Central memory CD8-positive, alpha-beta T cell (primary cell): ENCODE results near the gene FN3K.
A peak's percentile ranks its signal among the peaks of the same experiment; 100 is the strongest.
"Not testable (repeated sequence)": the region's sequence is repeated elsewhere in the genome, so short reads cannot be mapped to it uniquely, and the experiment has no call there.

Experiments used
- ATAC-seq: fragments of 150-1000 bp; cut with Tn5 transposase; replicated peaks from 2 replicates; pipeline ENCODE4 v1.10.0; 2022; ENCODE audit warnings: mild to moderate bottlenecking, moderate FRiP score, moderate number of reproducible peaks; ENCODE audit not compliant: poor library complexity, severe bottlenecking; ENCODE audit errors: extremely low read depth
- DNase-seq, 2 donors: peaks; one replicate each; pipeline ENCODE4 v3.0.0; 2021; ENCODE audit warnings: low spot score in 2 of 2
- H3K27ac Mint-ChIP-seq: one replicate; pipeline ENCODE4 v1.8.0; 2022; ENCODE audit warnings: low read depth, mild to moderate bottlenecking, moderate library complexity, mixed read lengths
- H3K27me3 Mint-ChIP-seq: one replicate; pipeline ENCODE4 v1.8.0; 2022; ENCODE audit warnings: mixed read lengths
- H3K36me3 Mint-ChIP-seq: one replicate; pipeline ENCODE4 v1.8.0; 2022; ENCODE audit warnings: mild to moderate bottlenecking, moderate library complexity, mixed read lengths; ENCODE audit not compliant: insufficient read depth
- H3K4me1 Mint-ChIP-seq: one replicate; pipeline ENCODE4 v1.8.0; 2022; ENCODE audit warnings: mixed read lengths
- H3K4me3 Mint-ChIP-seq: one replicate; pipeline ENCODE4 v1.8.0; 2022; ENCODE audit warnings: mild to moderate bottlenecking, moderate library complexity, mixed read lengths
- H3K9me3 Mint-ChIP-seq: one replicate; pipeline ENCODE4 v1.8.0; 2022; ENCODE audit warnings: mixed read lengths

Gene FN3K

GRCh38 chr17:82732118-82732743 lies 3.2 kb upstream of the FN3K start:
- Mint-ChIP-seq H3K27ac (no peak overlapping the region), H3K4me3 (no peak overlapping the region), H3K4me1 (no peaks in the 10 kb centered on the region), H3K36me3 (peaks cover 10% of the 10 kb centered on the region), H3K27me3 (no peaks in the 10 kb centered on the region), H3K9me3 (peaks cover 8% of the 10 kb centered on the region)
- DNase-seq (no peak), ATAC-seq (no peak)

- Mint-ChIP-seq H3K4me3 (peak overlapping the region; percentile 67), H3K27me3 (no peaks in the 10 kb centered on the region), H3K36me3 (peaks cover 5% of the 10 kb centered on the region), H3K9me3 (peaks cover 15% of the 10 kb centered on the region), H3K4me1 (no peaks in the 10 kb centered on the region), H3K27ac (no peak overlapping the region)
- ATAC-seq (no peak), DNase-seq (no peak)
Measured at GRCh38 chr17:82736511-82737185, 1.2 kb downstream of the FN3K start.

- Mint-ChIP-seq H3K9me3 (peaks cover 12% of the 10 kb centered on the region), H3K27me3 (no peaks in the 10 kb centered on the region), H3K27ac (no peak overlapping the region), H3K4me3 (no peak overlapping the region), H3K4me1 (no peaks in the 10 kb centered on the region), H3K36me3 (peaks cover 4% of the 10 kb centered on the region)
- ATAC-seq (no peak), DNase-seq (no peak)
Measured at GRCh38 chr17:82737967-82738877, 2.8 kb downstream of the FN3K start.

- H3K9me3 Mint-ChIP-seq: peaks cover 7% of the 10 kb centered on the region
- ATAC-seq (no peak), DNase-seq (no peak)
- H3K27ac Mint-ChIP-seq: no peak overlapping the region
- H3K36me3 Mint-ChIP-seq: peaks cover 3% of the 10 kb centered on the region
- no peak overlapping the region for H3K4me3 Mint-ChIP-seq
- no peaks in the 10 kb centered on the region for H3K4me1 Mint-ChIP-seq
- no peaks in the 10 kb centered on the region for H3K27me3 Mint-ChIP-seq
Measured at GRCh38 chr17:82740906-82741759, 5.7 kb downstream of the FN3K start.

- H3K4me1 Mint-ChIP-seq: no peaks in the 10 kb centered on the region
- no peak overlapping the region for H3K4me3 Mint-ChIP-seq
- DNase-seq (no peak), ATAC-seq (no peak)
- H3K36me3 Mint-ChIP-seq: peaks cover 2% of the 10 kb centered on the region
- no peak overlapping the region for H3K27ac Mint-ChIP-seq
- H3K9me3 Mint-ChIP-seq: peaks cover 7% of the 10 kb centered on the region
- no peaks in the 10 kb centered on the region for H3K27me3 Mint-ChIP-seq
Measured at GRCh38 chr17:82743344-82744219, 8.2 kb downstream of the FN3K start.

GRCh38 chr17:82744736-82745135 lies 9.3 kb downstream of the FN3K start:
- H3K27ac Mint-ChIP-seq, H3K9me3 Mint-ChIP-seq, H3K27me3 Mint-ChIP-seq, H3K36me3 Mint-ChIP-seq, H3K4me3 Mint-ChIP-seq, H3K4me1 Mint-ChIP-seq, DNase-seq, ATAC-seq: not testable (repeated sequence)

GRCh38 chr17:82745524-82745923 lies 10.1 kb downstream of the FN3K start:
- no peak overlapping the region for H3K4me3 Mint-ChIP-seq
- no peaks in the 10 kb centered on the region for H3K4me1 Mint-ChIP-seq
- ATAC-seq (no peak), DNase-seq (no peak)
- H3K27ac Mint-ChIP-seq: no peak overlapping the region
- H3K9me3 Mint-ChIP-seq: peaks cover 7% of the 10 kb centered on the region
- H3K36me3 Mint-ChIP-seq: peaks cover 2% of the 10 kb centered on the region
- no peaks in the 10 kb centered on the region for H3K27me3 Mint-ChIP-seq

GRCh38 chr17:82748756-82749155 lies 13.3 kb downstream of the FN3K start:
- H3K9me3 Mint-ChIP-seq: no peaks in the 10 kb centered on the region
- H3K36me3 Mint-ChIP-seq: peaks cover 5% of the 10 kb centered on the region
- no peak for ATAC-seq
- peaks cover 8% of the 10 kb centered on the region for H3K4me1 Mint-ChIP-seq
- H3K27ac Mint-ChIP-seq: no peak overlapping the region
- H3K27me3 Mint-ChIP-seq: no peaks in the 10 kb centered on the region
- H3K4me3 Mint-ChIP-seq: no peak overlapping the region
- DNase-seq: no peak

GRCh38 chr17:82750241-82750908 lies 15.0 kb downstream of the FN3K start:
- Mint-ChIP-seq H3K27ac (no peak overlapping the region), H3K4me3 (peak overlapping the region; percentile 47), H3K4me1 (peaks cover 20% of the 10 kb centered on the region), H3K9me3 (no peaks in the 10 kb centered on the region), H3K36me3 (peaks cover 5% of the 10 kb centered on the region), H3K27me3 (no peaks in the 10 kb centered on the region)
- ATAC-seq (no peak), DNase-seq (no peak)

GRCh38 chr17:82751171-82751570 lies 15.8 kb downstream of the FN3K start:
- Mint-ChIP-seq H3K4me3 (no peak overlapping the region), H3K27me3 (no peaks in the 10 kb centered on the region), H3K9me3 (no peaks in the 10 kb centered on the region), H3K27ac (no peak overlapping the region), H3K36me3 (peaks cover 5% of the 10 kb centered on the region), H3K4me1 (peaks cover 25% of the 10 kb centered on the region)
- peak in 1 of 2 donors; percentile 52 for DNase-seq
- peak; percentile 46 for ATAC-seq
